DOHH2 (cell line): ENCODE results near the gene MMD.

ENCODE experiments used
- CTCF ChIP-seq: fragments of 200-600 bp; sonication (generic); IDR thresholded peaks from one replicate; pipeline ENCODE4 v1.5.1; 2014; ENCODE audit warnings: antibody characterized with exemption, mild to moderate bottlenecking, low read depth, low read length; ENCODE audit not compliant: poor library complexity, severe bottlenecking
- EZH2phosphoT487 ChIP-seq: fragments of 200-600 bp; sonication (generic); IDR thresholded peaks from 2 replicates; pipeline ENCODE4 v1.6.1; 2017; ENCODE audit warnings: borderline replicate concordance, mild to moderate bottlenecking, antibody characterized with exemption, low read length, moderate library complexity, mixed read lengths

GRCh38 chr17:55463600-55463999, 42.0 kb upstream of the MMD start:
- TF ChIP-seq CTCF (no peak), EZH2phosphoT487 (no peak)
